GOT3 (cell line): Measurements from ENCODE around the gene CPA2.

Experiments used
- DNase-seq: peaks from one replicate; lab custom pipeline; 2025; ENCODE audit warnings: mixed read lengths; lab: John Stamatoyannopoulos, UW

CPA2 gene

GRCh38 chr7:130254555-130254954 lies 12.1 kb upstream of the CPA2 start:
- no peak for DNase-seq

- DNase-seq, result no peak
These were observed 10.0 kb upstream of the CPA2 start for GRCh38 chr7:130256704-130257103.

- DNase-seq, result no peak
These were observed 8.1 kb upstream of the CPA2 start for GRCh38 chr7:130258494-130259078.

DNA sequence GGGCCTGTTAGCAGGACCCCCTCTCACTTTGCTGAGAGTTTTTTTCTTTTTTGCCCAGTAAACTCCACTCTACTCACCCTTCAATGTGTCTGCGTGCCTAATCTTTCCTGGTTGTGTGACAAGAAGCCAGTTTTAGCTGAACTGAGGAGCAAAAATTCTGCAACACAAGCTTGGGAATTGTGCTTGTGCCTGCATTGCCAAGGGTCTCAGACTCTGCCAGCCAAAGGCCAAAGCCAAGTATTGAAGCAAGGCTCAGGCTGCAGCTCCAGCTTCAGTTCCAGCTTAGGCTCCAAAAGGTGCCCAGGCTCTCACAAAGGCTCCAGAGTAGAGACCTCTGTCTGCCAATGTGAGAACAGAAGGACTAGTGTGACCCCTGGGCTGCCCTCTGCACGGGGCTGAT lies 4.2 kb upstream of the CPA2 start:
- DNase-seq, result no peak

GRCh38 chr7:130263130-130263529 lies 3.5 kb upstream of the CPA2 start:
- DNase-seq, result no peak

DNA sequence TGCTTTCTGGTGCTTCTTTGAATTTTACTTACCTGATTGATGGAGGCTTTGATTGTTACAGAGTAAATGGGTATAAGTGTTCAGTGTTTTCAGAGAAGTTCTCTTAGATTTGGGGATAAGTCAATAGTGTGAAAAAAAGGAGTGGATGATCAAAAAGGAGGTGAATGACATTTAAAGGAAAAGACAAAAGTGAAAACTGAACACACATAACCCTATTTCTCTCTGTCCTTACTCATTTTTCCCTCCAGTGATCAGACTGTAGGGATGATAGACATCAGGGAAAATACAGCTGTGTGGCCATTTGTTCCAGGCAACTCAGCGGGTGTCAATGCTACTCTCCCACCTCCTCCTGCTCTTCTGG lies 278 bp downstream of the CPA2 start:
- DNase-seq, result no peak

GRCh38 chr7:130268463-130269317 lies 2.0 kb downstream of the CPA2 start:
- DNase-seq, result no peak

DNA sequence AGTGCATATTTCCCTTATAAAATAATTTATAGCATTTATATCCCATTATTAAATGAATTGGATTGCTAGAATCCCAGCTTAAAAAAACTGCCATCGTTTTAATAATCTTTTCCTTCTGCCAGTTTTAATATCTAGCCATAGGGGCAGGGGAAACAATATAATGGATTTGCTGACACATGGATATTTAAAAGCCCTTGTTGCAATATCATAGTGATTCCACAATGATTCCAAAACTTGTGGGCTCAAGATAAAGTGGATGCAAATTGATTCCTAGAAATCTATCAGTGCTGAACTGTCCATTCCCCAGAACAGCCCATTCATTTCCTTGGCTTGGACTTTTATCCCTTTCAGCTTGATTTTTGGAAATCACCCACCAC lies 2.6 kb downstream of the CPA2 start:
- DNase-seq, result no peak

DNA sequence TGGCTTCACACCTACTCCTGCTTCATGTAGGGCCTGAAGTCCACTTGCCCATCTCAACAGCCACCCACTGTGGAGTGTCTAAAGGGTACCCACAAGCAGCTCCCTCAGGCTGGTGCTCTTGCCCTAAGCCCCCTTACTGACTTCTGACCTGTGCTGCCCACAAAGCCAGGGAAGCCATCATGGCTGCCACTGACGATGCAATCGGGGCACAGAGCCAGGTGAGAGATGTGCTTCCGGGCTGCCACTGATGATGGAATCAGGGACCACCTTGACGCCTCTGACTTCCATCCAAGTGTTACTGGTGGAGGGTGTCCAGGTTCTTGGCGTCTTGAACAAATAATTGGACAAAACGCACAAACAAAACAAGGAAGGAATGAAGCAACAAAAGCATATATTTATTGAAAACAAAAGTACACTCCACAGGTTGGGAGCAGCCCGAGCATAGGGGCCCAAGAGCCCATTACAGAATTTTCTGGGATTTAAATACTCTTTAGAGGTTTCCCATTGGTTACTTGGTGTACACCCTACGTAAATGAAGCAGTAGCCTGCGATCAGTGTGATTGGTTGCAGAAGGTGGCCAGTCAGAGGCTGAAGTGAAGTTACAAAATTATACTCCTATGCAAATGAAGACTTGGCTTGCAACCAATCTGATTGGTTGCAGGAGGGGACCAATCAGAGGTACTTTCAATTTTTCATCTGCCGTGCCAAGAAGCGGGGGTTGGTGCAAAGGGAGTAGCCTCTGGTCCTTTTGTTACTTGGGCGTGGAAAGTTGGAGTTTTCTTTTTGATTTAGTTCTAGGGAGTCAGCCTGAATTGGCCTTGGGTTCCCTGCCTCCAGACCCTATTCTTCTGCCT lies 4.5 kb downstream of the CPA2 start:
- no peak for DNase-seq

DNA sequence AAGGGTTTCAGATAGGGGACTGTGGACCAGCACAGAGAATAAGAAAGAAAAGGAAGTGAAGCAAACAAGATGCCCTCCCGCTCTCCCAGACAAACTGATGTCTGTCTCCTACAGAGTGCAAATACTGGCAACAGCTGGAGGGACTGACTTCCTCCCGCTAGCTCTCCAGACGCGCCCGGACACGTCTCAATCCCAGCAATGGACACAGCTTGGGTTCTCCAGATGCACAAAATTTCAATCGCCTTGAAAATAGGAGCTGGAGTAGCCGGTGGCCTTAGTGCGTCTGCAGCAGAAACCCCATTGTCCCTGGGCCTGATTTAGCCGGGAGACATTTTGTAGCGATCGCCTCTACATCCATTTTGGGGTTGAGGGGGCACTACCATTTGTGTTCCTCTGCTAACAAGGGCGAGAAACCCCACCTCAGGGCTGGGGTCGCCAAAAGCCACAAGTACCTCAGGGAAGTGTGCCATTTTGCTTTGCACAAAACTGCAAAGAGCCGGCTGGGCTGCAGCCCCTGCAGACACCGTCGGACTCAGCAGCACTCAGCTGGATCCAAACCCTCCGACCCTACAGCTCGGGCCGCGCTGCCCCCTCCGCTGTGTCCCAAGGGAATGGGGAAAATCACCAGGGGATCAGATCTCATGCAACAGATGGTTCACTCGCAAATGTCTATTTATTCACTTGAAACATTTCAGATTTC lies 5.9 kb downstream of the CPA2 start:
- no peak for DNase-seq

DNA sequence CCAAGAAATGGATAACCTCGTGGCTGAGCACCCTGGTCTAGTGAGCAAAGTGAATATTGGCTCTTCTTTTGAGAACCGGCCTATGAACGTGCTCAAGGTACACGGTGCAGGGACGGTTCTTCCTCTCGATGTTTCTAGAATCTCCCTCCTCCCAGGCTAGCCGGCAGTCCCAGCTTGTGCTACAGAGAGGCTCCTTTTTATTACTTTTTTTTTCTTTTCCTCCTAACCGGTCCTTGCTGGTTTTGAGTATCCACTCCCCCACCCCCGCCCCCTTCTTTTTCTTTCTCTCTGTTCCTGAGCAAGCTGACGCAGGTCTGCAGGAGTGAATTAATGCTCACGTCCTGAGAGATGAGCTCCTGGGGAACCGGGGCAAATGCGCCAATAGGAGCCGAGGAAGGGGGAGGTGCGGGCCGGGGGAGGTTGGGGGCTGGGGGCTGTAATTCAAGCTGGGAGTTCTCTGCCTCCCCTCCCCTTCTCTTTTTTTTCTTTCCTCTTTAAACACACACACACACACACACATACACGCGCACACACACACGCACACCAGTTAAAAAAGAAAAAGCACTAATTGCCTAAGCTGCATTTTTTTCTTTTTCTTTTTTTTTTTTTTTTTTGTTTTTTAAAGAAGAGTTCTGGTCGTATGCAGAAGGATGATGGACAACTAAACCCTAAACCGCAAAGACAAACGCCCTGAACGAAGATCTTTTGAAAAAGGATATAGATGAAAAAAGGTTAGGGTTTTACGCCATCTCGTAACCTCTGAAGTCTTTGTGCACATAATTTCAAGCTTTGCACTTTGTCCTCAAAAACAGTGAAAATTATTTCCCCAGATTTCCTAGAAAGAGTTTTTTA lies 6.6 kb downstream of the CPA2 start:
- no peak for DNase-seq

GRCh38 chr7:130273933-130274255 lies 7.2 kb downstream of the CPA2 start:
- DNase-seq, result no peak

DNA sequence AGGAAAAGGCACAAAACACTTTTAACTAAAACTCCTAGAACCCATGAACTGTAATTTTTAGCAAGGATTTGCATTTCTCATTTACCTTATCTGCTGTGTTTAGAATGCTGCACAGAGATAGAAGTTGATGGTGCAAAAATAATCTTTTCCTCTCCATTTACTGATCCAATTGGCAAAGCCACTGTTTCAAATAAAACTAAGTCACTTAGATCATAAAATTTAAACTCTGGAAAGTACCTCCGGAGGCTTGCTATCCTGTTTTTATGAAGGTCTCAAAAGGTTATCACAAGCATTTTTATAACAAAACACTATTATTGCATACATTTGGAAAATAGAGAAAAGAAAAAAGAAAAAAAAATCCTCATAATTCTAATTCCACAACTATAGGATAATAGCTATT lies 7.6 kb downstream of the CPA2 start:
- DNase-seq, result no peak

DNA sequence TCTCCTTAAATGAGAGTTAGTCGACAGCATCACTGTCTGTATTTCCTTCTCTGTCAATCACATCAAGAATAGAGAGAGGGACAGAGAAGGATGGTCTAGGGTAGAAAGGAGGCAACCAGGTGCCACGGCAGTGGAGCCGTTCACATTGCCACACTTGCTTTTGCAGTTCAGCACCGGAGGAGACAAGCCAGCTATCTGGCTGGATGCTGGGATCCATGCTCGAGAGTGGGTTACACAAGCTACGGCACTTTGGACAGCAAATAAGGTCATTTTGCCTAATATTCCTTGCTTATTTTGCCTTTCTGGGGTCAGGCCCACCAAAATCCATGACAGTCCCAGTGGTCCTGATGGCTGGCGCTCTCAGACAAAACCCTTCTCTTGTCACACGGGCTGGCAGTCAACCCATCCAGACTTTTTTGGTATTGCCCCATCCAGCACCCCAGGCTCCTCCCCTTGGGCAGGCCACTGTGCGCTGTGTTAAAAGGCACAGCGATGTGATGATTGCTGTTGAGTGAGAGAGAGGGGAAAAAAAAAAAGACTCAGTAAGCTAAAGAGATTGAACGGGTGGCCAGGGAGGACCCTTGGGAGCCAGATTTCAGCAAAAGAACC lies 8.4 kb downstream of the CPA2 start:
- DNase-seq, result no peak

GRCh38 chr7:130275826-130276297 lies 9.2 kb downstream of the CPA2 start:
- no peak for DNase-seq

DNA sequence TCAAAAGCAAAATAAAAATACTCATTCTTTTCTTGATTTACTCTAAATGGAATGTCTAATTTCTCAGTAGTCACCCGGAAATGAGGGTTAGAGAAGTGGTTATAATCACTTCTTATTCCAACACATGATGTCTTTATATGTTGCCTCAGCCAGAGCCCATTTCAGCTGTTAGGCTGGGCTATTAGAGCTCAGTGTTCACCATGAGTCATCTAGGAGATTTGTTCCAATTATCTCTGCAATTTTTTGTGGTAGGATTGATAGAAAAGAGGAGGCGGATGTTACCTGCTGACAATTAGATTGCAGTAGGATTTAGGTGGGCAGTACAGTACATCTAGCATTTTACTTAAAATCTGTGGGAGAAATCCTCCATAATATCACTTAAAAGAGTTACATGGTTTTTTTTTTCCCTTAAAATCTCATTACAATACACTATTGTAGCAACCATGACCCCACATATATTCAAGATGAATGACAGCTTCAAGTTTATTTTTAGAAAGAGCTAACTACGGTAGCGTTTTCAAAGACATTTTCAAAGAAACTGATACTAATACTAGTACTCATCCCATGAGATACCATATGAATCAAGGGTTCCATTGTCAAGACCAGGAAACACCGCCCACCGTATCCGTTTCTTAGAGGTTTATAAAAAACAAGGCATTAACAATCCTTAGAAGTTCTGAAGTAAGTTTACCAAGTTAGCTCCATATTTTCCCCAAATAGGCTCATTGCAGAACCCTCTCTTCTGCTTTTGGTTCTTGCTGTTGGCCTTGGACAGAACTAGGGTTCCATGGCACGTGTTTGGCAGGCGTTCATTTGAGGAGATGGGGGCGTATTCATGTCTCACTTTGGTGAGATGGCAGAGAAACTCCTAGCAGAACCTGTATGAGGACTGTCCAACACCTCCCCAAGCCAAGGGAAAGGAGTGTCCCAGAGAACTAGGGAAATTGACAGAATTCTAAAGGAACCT lies 10.4 kb downstream of the CPA2 start:
- DNase-seq, result no peak

DNA sequence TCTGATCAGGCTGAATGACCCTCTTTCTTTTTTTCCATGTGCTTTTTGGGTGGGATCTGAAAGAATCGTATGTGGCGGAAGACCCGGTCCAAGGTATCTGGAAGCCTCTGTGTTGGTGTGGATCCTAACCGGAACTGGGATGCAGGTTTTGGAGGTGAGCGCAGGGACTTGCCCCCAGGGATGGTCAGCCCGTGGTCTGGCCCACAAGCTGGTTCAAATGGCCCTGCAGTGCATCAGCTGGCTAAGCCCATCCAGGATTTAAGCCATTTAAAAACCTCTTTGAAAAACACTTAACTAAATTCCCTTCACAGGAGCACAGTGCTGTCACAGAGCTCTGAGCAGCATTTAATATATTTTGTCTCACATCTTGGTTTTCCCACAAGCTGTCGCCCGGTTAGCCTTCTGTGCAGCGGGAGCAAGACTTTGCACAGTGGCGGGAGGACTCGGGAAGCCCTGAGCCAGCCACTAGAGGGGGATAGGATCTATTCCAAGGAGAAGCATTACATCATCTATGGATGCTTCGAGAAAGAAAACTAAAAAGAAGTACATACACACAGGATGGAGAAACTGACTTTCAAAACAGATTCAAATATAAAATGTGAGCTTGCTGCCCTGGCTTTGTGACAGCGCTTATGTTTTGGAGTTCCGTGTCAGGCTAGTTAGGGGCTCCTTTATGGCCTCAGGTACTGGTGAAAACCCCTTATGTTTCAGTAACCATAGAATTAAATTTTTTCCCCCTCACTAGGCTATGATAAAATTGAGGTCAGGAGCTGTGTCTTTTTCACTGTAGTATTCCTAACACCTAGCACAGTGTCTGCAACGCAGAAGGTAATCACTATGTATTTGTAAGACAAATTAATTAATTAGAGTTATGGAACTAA lies 11.3 kb downstream of the CPA2 start:
- no peak for DNase-seq

DNA sequence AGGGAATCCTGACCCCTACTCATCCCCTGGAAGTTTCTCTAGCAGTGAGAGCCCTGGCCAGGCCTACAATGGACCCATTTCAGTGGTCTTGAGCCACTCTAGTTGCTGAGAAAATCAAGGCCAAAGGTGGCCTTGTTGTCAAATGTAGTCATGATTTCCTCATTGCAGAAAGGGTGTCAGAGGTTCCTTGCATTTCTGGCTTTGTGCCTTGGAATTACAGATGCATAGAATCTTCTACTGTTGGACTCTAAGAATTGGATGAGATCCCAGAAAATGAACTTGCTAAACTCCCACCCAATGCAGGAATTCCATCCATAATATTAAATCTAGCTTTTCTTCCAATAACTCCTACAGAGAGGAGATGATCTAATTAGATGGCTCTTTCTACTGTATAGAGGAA lies 12.2 kb downstream of the CPA2 start:
- no peak for DNase-seq

- DNase-seq, result no peak
These were observed 12.6 kb downstream of the CPA2 start for GRCh38 chr7:130279286-130279685.
